GM12891 (cell line): Measurements from ENCODE around the gene SPTLC2.

ENCODE experiments used
- DNase-seq: peaks from one replicate; pipeline ENCODE4 v3.0.0; 2011; ENCODE audit warnings: low spot score; ENCODE audit not compliant: insufficient read length
- FAIRE-seq: peaks from 2 replicates; lab custom pipeline; 2011; peaks lifted over from hg19 to GRCh38; lab: Jason Lieb, UNC
- PAX5 ChIP-seq: IDR thresholded peaks from 2 replicates; pipeline ENCODE4 v1.6.1; 2011; ENCODE audit warnings: low read length, moderate library complexity, mild to moderate bottlenecking; ENCODE audit not compliant: insufficient read depth, severe bottlenecking
- POLR2A ChIP-seq: IDR thresholded peaks from 2 replicates; pipeline ENCODE4 v1.6.1; 2011; ENCODE audit warnings: low read depth, low read length, control low read depth
- POLR2AphosphoS5 ChIP-seq: IDR thresholded peaks from 2 replicates; pipeline ENCODE4 v1.6.1; 2011; ENCODE audit warnings: low read depth, low read length, control low read depth
- POU2F2 ChIP-seq: IDR thresholded peaks from 2 replicates; pipeline ENCODE4 v1.6.1; 2011; ENCODE audit warnings: low read depth, mild to moderate bottlenecking, control low read depth, low read length, moderate library complexity
- SPI1 ChIP-seq: IDR thresholded peaks from 2 replicates; pipeline ENCODE4 v1.6.1; 2011; ENCODE audit warnings: low read depth, low read length, control low read depth
- TAF1 ChIP-seq: IDR thresholded peaks from 2 replicates; pipeline ENCODE4 v1.6.1; 2011; ENCODE audit warnings: low read depth, low read length, control low read depth

SPTLC2 gene

DNA sequence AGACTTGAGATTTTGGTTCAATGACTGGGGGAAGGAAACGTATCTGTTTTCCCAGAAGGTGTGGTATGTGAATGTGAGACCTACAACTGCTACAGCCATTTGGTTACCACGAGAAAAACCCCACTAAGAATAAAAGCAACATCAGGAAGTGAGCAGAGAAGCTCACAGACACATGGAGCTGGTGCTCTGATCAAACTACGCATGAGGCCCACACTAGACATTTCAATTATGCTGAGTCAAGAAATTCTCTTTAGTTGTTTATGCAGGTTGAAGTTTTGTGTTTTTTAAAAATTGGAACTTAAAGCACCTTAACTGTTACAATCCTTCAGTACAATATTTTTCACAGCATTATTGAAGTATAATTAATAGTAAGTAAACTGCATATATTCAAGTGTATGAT, 8.9 kb upstream of the SPTLC2 start:
- no peak for TF ChIP-seq SPI1
- no peak for TF ChIP-seq POLR2AphosphoS5
- TF ChIP-seq TAF1 = no peak
- no peak for TF ChIP-seq POU2F2
- DNase-seq = no peak
- no peak for FAIRE-seq

DNA sequence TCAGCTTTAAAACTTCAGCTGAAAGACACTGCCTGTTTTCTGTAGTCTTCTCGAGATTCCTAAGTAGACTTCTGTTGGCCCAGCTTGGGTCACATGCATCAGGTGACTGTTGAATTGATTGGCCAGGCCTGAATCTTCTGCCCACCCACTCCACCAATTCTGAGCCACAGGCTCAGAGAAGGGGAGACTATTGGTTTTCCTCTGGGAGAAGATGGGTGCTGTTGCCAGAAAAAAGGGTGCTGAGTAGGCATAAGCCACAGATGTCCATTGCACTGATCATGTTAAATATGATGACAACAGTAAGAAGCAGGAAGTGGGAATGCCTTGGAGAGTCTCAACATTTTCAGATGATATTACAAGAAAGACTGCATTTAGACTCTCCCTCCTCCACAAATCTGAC, 6.8 kb upstream of the SPTLC2 start:
- no peak for TF ChIP-seq POU2F2
- no peak for TF ChIP-seq TAF1
- TF ChIP-seq POLR2AphosphoS5 = no peak
- no peak for TF ChIP-seq SPI1
- no peak for TF ChIP-seq PAX5
- no peak for TF ChIP-seq POLR2A
- no peak for FAIRE-seq
- no peak for DNase-seq

DNA sequence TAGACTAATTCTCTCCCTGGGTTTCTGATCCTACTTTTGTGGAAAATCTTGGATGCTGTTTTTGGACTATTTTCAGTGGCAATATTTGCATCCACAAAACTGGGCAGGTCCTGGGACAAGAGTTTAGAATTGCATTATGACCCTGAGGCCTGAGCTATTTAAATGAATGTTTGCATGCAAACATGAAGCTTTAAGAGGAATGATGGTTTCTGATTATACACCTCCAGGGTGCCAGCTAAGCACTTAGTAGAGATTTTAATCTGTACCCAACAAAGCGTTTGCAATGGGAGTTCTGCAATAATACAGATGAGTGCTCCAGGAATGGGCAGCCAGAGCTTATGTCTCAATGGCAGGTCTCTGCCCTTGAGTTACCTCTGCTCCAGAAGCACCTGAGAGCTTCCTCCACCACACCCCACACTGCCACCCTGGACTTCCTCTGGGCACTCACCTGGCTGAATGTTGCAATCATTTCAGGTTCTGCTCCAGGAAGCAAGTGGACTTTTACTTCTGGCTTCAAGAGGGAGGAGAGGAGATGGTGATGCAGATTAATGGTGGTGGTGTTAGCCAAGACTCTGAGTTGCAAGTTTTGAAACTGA, 6.0 kb upstream of the SPTLC2 start:
- no peak for DNase-seq
- FAIRE-seq = no peak
- TF ChIP-seq TAF1 (no peak), POLR2A (no peak), POLR2AphosphoS5 (no peak), SPI1 (no peak), PAX5 (no peak), POU2F2 (no peak)

DNA sequence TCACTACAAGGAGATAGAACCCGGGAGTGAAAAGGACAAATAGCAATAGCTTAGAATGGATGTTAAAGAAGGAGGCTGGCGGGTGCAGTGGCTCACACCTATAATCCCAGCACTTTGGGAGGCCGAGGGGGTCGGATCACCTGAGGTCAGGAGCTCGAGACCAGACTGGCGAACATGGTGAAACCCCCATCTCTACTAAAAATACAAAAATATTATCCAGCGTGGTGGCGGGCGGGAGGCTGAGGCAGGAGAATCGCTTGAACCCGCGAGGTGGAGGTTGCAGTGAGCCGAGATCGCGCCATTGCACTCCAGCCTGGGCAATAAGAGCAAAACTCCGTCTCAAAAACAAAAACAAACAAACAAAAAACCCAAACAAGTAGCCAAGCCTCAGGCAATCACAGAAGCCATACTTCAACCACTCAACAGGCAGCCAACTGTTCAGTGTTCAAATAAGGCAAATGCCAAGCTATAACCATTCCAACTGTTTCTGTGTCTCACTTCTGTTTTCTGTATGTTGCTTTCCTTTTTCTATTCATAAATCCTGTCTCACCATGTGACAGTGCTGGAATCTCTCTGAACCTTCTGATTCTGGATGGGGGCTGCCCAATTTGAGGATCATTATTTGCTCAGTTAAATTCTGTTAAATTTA, 3.9 kb upstream of the SPTLC2 start:
- no peak for TF ChIP-seq SPI1
- no peak for TF ChIP-seq POU2F2
- no peak for TF ChIP-seq POLR2AphosphoS5
- TF ChIP-seq TAF1 = no peak
- TF ChIP-seq POLR2A = no peak
- TF ChIP-seq PAX5 = no peak
- DNase-seq = no peak
- no peak for FAIRE-seq

DNA sequence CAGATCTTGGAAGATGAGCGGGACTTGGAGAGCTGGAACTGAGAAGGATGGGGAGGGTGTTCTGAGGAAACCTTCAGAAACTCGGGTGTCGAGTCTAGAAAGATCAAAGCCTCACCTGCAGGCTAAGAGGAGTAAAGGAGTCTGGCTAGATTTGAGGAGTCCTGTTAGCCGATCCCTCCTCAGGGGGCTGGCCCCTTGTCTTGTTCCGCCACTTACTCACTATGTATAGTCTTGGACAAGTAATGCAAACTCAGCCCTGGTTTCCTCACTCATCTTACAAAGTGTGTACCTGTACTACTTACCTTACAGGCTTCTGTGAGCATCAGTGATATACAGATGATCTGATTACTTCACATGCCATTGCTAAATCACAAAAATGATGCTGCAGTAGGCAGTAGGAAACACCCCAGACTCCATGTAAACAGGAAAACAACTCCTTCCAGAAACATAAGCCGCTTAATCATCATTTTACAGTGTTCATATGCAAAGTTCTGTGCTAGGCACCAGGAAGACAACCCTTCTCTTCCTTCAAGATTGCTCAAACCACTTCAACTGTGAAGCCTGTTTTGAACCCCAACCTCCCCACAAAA, 2.0 kb upstream of the SPTLC2 start:
- FAIRE-seq (no peak), DNase-seq (no peak)
- no peak for TF ChIP-seq PAX5
- no peak for TF ChIP-seq POU2F2
- TF ChIP-seq SPI1 = no peak
- TF ChIP-seq POLR2AphosphoS5 = no peak
- no peak for TF ChIP-seq TAF1
- TF ChIP-seq POLR2A = no peak

DNA sequence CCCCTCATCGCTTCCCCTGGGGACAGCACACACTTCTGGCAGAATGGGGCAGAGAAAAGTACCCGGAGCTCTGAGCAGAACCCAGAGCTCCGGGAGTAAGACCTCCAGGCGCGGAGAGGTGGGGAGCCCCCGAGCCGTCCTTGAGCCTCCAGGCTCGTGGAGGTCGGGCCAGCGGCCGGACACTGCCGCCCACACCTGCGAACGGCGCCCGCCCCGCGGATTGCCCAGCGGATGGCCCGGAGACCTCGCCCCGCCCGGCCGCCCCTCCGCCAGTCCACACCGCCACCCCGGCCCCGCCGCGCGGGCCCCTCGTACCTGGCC, 344 bp downstream of the SPTLC2 start:
- TF ChIP-seq PAX5 = no peak
- no peak for TF ChIP-seq POLR2AphosphoS5
- no peak for TF ChIP-seq POU2F2
- no peak for TF ChIP-seq SPI1
- no peak for TF ChIP-seq TAF1
- no peak for TF ChIP-seq POLR2A
- FAIRE-seq (no peak), DNase-seq (peak; percentile 19)

DNA sequence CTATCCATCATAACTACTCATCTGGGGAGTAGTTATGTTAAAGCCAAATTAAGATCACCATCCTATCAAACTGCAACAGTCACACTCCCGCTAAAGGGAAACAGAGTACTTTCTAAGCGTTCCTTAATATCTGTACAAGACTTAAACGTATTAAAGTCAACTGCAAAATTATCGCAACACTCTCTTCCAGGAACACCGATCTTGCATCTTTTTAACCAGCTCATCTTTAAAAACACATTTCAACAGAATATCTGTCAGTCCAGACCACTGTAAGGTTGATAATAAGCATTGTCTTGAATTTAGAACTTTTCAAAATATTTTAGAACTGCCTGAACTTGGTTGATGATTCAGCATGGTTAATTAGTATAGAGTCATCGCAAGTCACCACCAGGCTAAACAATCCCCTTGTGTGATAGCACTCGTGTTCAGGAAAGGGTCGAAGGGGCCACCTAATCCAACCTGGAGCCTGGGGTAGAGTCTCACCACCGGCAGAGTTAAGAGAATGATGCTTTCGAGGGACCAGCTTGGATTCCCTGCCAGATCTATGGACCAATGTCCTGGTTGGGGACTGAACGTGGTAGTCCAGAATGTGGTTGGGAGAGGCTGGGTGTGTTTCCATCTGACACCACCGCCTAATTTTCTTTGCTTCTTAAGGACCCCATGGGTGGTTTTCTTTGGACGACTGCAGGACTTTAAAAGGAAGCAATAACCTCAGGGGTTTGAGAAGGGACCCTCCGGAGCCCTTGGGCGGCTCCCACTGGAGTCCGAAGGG, 890 bp downstream of the SPTLC2 start:
- TF ChIP-seq POLR2A = no peak
- TF ChIP-seq SPI1 = no peak
- TF ChIP-seq POLR2AphosphoS5 = no peak
- TF ChIP-seq TAF1 = no peak
- TF ChIP-seq PAX5 = no peak
- TF ChIP-seq POU2F2 = no peak
- DNase-seq (no peak), FAIRE-seq (peak; percentile 50)

DNA sequence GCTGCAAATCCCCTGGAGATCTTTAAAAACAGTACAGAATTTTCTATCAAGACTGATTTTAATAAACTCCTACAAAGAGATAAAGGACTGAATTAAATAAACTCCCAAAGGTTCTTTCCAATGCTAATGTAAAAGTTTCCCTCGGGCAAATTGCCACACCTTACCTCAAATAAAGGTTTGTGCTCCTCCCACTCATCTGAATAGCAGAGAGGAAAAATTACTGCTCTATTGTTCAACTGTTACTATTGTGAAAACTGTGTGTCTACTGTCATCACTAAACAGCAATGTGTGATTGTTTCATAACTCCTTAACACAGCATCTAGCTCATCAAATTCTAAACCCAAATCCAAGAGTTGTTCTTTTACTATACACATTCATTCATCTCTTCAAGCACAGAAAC, 3.2 kb downstream of the SPTLC2 start:
- FAIRE-seq = peak; percentile 26
- no peak for DNase-seq
- no peak for TF ChIP-seq TAF1
- no peak for TF ChIP-seq SPI1
- TF ChIP-seq POU2F2 = no peak
- no peak for TF ChIP-seq POLR2AphosphoS5
- no peak for TF ChIP-seq PAX5
- no peak for TF ChIP-seq POLR2A

DNA sequence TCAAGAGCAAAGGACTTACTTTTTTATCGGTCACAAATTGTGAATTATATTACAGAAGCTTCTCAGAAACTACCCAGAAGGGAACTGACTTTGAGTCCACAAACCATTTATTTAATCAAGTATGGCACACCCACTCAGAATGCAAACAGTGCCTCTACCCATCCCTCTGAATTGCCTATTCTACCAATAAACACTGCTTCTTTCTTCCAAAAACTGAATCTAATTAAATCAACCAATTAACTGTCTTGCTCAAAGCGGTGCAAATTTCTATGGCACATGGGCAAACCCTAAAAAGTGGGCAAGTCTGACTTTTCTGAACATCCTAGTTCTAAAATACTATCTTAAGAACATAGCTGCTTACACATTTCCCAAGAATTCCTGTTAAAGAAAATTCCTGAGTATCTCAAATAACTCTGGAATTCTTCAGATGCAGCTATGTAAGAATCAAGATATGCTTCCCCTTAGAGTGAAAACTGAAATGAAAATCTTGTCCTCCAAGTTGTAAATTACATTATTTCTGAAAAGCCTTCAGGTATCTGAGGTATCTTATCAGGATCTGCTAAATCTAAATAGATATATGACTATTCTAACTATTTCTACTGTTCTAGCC, 4.3 kb downstream of the SPTLC2 start:
- TF ChIP-seq PAX5 = no peak
- TF ChIP-seq TAF1 = no peak
- TF ChIP-seq POLR2AphosphoS5 = no peak
- no peak for TF ChIP-seq POU2F2
- no peak for TF ChIP-seq SPI1
- TF ChIP-seq POLR2A = no peak
- DNase-seq = no peak
- no peak for FAIRE-seq
